K562 (cell line): Measurements from ENCODE around the gene BLM. TPM values are rescaled to one million over a fixed set of nuclear protein-coding genes. Genes with fewer than 3 reads are reported as not detected.

Experiments used
- CBFA2T2 ChIP-seq: fragments of 450-650 bp; conservative IDR thresholded peaks from 2 replicates; pipeline ENCODE4 v1.6.1; 2017; ENCODE audit warnings: mild to moderate bottlenecking
- CCAR2 ChIP-seq: fragments of 200-400 bp; formaldehyde crosslinking; IDR thresholded peaks from 2 replicates; pipeline ENCODE4 v1.6.1; 2017; ENCODE audit warnings: mild to moderate bottlenecking, low read depth, low read length
- CCNT2 ChIP-seq: IDR thresholded peaks from 2 replicates; pipeline ENCODE4 v1.6.1; 2011; ENCODE audit warnings: borderline replicate concordance, low read depth, mild to moderate bottlenecking, moderate library complexity, mixed read lengths, low read length; ENCODE audit not compliant: insufficient read length; ENCODE audit errors: extremely low read depth
- DACH1 ChIP-seq: fragments of 450-650 bp; IDR thresholded peaks from 2 replicates; pipeline ENCODE4 v1.6.1; 2018; ENCODE audit not compliant: partially characterized antibody
- JUN ChIP-seq, 2 experiments: sonication (generic) in 1 of 2; formaldehyde crosslinking in 1 of 2; IDR thresholded peaks; 2 replicates each; pipeline versions ENCODE4 v1.6.1 to v1.8.0; 2012 to 2022; ENCODE audit warnings: borderline replicate concordance in 2 of 2, mild to moderate bottlenecking in 2 of 2, improper control_type of control experiment in 1 of 2, low read depth in 1 of 2, low read length in 1 of 2, missing genetic modification reagents in 1 of 2
- POLR3G ChIP-seq: IDR thresholded peaks from 2 replicates; pipeline ENCODE4 v1.6.1; 2011; ENCODE audit not compliant: insufficient read length, insufficient replicate concordance; ENCODE audit errors: extremely low read depth
- RBBP5 ChIP-seq: fragments of 200-600 bp; sonication (generic); IDR thresholded peaks from 2 replicates; pipeline ENCODE4 v1.6.1; 2012; ENCODE audit warnings: borderline replicate concordance, mild to moderate bottlenecking, low read length, control low read depth, inconsistent platforms; ENCODE audit not compliant: insufficient read depth, poor library complexity, severe bottlenecking
- RCOR1 ChIP-seq, 2 experiments: IDR thresholded peaks; 2 replicates each; pipeline ENCODE4 v1.6.1; 2012; ENCODE audit warnings: low read depth in 2 of 2, low read length in 2 of 2, borderline replicate concordance in 1 of 2, improper control_type of control experiment in 1 of 2
- TEAD1 ChIP-seq, 2 experiments: fragments of 450-650 bp in 1 of 2; sonication (generic) in 1 of 2; formaldehyde crosslinking; IDR thresholded peaks; 2 replicates each; pipeline versions ENCODE4 v1.4.0 to v1.8.0; 2020 to 2022; ENCODE audit warnings: mild to moderate bottlenecking in 2 of 2, missing genetic modification reagents in 1 of 2
- ZBTB8A ChIP-seq: fragments of 450-650 bp; IDR thresholded peaks from 2 replicates; pipeline ENCODE4 v1.6.1; 2018; ENCODE audit warnings: mild to moderate bottlenecking, moderate library complexity; ENCODE audit not compliant: partially characterized antibody
- ZNF140 ChIP-seq: fragments of 250-450 bp; sonication (Bioruptor Pico); IDR thresholded peaks from 2 replicates; pipeline ENCODE4 v1.8.0; 2021; ENCODE audit warnings: moderate library complexity, mild to moderate bottlenecking, inconsistent platforms
- ZZZ3 ChIP-seq: fragments of 450-650 bp; IDR thresholded peaks from 2 replicates; pipeline ENCODE4 v1.6.1; 2016; ENCODE audit warnings: antibody characterized with exemption, mild to moderate bottlenecking, moderate library complexity
- polyA plus RNA-seq, 8 experiments: library from polyadenylated mRNA; depleted of rRNA in 4 of 8; stranded (reverse) in 5 of 8; unstranded in 3 of 8; fragments of >200 nt; fragmentation: Nextera tagmentation in 2 of 8; fragmentation: Illumina TruSeq in 1 of 8; extraction: Ambion mirVana in 2 of 8; extraction: Trizol in 1 of 8; gene quantifications; 2 replicates each; pipeline versions ENCODE4 v1.2.1 to v1.2.3, GENCODE V29; 2011 to 2014; ENCODE audit warnings: inconsistent platforms in 1 of 8, missing spikeins in 1 of 8
- total RNA-seq, 7 experiments: library from RNA; depleted of rRNA in 6 of 7; stranded (reverse); fragments of >200 nt in 6 of 7; fragmentation: Illumina TruSeq in 2 of 7; extraction: Trizol in 2 of 7; gene quantifications; 2 replicates each; pipeline versions ENCODE4 v1.2.1 to v1.2.3, GENCODE V29; 2011 to 2021; ENCODE audit warnings: low replicate concordance in 1 of 7
- TF ChIP-seq, protein P1 (sequence below): sonication (generic); formaldehyde crosslinking; IDR thresholded peaks from 2 replicates; pipeline ENCODE4 v1.8.1; 2023; ENCODE audit warnings: missing genetic modification reagents, mild to moderate bottlenecking, borderline replicate concordance
- TF ChIP-seq, protein P2 (sequence below): sonication (generic); formaldehyde crosslinking; IDR thresholded peaks from 2 replicates; pipeline ENCODE4 v1.8.1; 2023; ENCODE audit warnings: mild to moderate bottlenecking, missing genetic modification reagents, moderate library complexity
- TF ChIP-seq, protein P3 (sequence below), 2 experiments: fragments of 150-350 bp in 1 of 2; IDR thresholded peaks; 2 replicates each; pipeline ENCODE4 v1.6.1; 2012 to 2016; ENCODE audit warnings: low read depth in 2 of 2, low read length in 2 of 2, mild to moderate bottlenecking in 1 of 2, moderate library complexity in 1 of 2

The BLM gene
- total and polyA plus RNA-seq, 9 of the 15 experiments (the other 6 are each of a cell fraction or from before 2014, with no cell fraction given): 21.0 to 56.0 (median 43.9) TPM

DNA sequence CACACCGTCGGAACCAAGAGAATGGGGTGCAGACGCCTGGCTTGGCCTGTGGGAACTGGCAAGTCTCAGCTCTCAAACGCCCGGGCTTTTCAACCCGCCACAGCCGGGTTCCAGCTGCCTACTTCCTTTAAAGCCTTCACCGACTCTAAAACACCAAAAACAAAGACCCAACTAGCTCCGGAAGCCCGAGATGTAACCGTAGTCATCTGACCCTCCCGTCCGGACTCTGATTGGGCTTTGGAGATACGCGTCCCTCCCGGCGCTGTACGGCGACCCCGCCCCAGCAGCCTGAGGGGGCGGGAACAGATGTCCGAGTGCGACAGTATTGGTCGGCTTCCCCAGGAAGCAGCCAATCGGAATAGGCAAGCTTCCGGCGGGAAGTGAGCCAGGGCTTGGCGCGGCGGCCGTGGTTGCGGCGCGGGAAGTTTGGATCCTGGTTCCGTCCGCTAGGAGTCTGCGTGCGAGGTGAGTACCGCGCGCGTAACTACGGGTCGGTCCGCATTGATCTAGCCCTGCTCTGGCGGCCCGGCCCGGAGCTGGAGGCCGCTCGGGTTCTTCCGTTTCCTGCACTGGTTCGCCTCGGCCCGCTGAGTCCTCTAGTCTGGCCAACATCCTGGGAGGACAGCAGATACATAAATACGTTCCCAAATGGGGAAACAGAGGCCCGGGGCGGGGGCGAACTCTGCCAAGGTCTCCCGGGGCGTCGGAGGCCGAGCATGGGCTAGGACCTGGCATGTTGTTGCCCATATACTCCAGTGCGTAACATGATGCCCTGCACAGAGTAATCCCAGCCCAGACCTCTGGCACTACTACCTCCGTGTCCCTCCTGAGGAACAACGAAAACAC lies at the start of gene BLM (continued):
- TF ChIP-seq, protein P1, sequence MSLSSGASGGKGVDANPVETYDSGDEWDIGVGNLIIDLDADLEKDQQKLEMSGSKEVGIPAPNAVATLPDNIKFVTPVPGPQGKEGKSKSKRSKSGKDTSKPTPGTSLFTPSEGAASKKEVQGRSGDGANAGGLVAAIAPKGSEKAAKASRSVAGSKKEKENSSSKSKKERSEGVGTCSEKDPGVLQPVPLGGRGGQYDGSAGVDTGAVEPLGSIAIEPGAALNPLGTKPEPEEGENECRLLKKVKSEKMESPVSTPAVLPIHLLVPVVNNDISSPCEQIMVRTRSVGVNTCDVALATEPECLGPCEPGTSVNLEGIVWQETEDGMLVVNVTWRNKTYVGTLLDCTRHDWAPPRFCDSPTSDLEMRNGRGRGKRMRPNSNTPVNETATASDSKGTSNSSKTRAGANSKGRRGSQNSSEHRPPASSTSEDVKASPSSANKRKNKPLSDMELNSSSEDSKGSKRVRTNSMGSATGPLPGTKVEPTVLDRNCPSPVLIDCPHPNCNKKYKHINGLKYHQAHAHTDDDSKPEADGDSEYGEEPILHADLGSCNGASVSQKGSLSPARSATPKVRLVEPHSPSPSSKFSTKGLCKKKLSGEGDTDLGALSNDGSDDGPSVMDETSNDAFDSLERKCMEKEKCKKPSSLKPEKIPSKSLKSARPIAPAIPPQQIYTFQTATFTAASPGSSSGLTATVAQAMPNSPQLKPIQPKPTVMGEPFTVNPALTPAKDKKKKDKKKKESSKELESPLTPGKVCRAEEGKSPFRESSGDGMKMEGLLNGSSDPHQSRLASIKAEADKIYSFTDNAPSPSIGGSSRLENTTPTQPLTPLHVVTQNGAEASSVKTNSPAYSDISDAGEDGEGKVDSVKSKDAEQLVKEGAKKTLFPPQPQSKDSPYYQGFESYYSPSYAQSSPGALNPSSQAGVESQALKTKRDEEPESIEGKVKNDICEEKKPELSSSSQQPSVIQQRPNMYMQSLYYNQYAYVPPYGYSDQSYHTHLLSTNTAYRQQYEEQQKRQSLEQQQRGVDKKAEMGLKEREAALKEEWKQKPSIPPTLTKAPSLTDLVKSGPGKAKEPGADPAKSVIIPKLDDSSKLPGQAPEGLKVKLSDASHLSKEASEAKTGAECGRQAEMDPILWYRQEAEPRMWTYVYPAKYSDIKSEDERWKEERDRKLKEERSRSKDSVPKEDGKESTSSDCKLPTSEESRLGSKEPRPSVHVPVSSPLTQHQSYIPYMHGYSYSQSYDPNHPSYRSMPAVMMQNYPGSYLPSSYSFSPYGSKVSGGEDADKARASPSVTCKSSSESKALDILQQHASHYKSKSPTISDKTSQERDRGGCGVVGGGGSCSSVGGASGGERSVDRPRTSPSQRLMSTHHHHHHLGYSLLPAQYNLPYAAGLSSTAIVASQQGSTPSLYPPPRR: 0 out of 2 replicates have a peak, but pooled peaks have one; percentile 23
- TF ChIP-seq RBBP5 (peak; percentile 93), ZZZ3 (peak; percentile 72; the same call in 1 of the 2 replicates), CCNT2 (peak; percentile 69), CBFA2T2 (no peak), RCOR1 (IDR thresholded peaks at IDR 0.05; ENCODE audit: borderline replicate concordance in 1 of 2, low read depth in 2 of 2, low read length in 2 of 2) (no peak), ZNF140 (CRISPR knock-in tag) (no peak), DACH1 (no peak), ZBTB8A (no peak), TEAD1 (CRISPR knock-in tag; IDR thresholded peaks at IDR 0.05) (peak in 1 of 2 experiments; percentile 22; a peak in 2 of 4 replicates), POLR3G (no peak), JUN (IDR thresholded peaks at IDR 0.05; ENCODE audit: borderline replicate concordance, low read depth, low read length) (peak; percentile 5; the same call in 1 of the 2 replicates), JUN (CRISPR knock-in tag; IDR thresholded peaks at IDR 0.05; ENCODE audit: borderline replicate concordance) (no peak), CCAR2 (no peak)
- TF ChIP-seq, protein P2, sequence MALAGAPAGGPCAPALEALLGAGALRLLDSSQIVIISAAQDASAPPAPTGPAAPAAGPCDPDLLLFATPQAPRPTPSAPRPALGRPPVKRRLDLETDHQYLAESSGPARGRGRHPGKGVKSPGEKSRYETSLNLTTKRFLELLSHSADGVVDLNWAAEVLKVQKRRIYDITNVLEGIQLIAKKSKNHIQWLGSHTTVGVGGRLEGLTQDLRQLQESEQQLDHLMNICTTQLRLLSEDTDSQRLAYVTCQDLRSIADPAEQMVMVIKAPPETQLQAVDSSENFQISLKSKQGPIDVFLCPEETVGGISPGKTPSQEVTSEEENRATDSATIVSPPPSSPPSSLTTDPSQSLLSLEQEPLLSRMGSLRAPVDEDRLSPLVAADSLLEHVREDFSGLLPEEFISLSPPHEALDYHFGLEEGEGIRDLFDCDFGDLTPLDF (CRISPR knock-in tag): peak; percentile 98
- TF ChIP-seq, protein P3, sequence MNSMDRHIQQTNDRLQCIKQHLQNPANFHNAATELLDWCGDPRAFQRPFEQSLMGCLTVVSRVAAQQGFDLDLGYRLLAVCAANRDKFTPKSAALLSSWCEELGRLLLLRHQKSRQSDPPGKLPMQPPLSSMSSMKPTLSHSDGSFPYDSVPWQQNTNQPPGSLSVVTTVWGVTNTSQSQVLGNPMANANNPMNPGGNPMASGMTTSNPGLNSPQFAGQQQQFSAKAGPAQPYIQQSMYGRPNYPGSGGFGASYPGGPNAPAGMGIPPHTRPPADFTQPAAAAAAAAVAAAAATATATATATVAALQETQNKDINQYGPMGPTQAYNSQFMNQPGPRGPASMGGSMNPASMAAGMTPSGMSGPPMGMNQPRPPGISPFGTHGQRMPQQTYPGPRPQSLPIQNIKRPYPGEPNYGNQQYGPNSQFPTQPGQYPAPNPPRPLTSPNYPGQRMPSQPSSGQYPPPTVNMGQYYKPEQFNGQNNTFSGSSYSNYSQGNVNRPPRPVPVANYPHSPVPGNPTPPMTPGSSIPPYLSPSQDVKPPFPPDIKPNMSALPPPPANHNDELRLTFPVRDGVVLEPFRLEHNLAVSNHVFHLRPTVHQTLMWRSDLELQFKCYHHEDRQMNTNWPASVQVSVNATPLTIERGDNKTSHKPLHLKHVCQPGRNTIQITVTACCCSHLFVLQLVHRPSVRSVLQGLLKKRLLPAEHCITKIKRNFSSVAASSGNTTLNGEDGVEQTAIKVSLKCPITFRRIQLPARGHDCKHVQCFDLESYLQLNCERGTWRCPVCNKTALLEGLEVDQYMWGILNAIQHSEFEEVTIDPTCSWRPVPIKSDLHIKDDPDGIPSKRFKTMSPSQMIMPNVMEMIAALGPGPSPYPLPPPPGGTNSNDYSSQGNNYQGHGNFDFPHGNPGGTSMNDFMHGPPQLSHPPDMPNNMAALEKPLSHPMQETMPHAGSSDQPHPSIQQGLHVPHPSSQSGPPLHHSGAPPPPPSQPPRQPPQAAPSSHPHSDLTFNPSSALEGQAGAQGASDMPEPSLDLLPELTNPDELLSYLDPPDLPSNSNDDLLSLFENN (IDR thresholded peaks at IDR 0.05; ENCODE audit: low read depth in 2 of 2, low read length in 2 of 2): no peak
